Measurements from ENCODE around the gene ARHGEF4.

- no peak for TF ChIP-seq EZH2 (IDR thresholded peaks at IDR 0.05)
- no peak for TF ChIP-seq POLR2AphosphoS5 (IDR thresholded peaks at IDR 0.05; ENCODE audit: borderline replicate concordance, low read depth, low read length)
- no peak for TF ChIP-seq FOXP2 (optimal IDR thresholded peaks at IDR 0.05; ENCODE audit: control extremely low read depth, extremely low read length, insufficient read depth)
These were observed 148.6 kb downstream of the ARHGEF4 start for GRCh38 chr2:130985206-130985780.

Measured in SK-N-MC (cell line).